Stimulated activated CD8-positive, alpha-beta memory T cell treated with anti-CD3 and anti-CD28 coated beads, Interleukin-12 subunit alpha, Interleukin-12 subunit beta, amount 100 ng/mL, for 4 hours (primary cell): ENCODE measurements around the gene GRM7.

Experiments used
- DNase-seq: peaks from one replicate; pipeline ENCODE4 v3.0.0-alpha.2; 2020; ENCODE audit warnings: low read depth

GRM7 gene

DNA sequence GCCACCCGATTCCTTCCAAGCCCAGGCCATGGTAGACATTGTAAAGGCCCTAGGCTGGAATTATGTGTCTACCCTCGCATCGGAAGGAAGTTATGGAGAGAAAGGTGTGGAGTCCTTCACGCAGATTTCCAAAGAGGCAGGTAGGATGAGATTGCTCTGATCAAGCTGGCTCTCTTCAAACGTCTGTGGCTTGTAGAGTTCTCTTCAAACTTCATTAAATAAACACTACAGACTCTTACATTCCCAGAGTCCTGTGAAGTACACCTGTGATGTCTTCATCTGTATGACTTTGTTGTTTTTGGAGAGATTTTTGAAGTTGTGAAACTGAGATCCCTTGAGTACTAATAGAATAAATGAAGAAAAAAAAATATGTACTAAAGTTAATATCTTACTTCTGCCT is 285.6 kb downstream of the GRM7 start:
- DNase-seq = no peak

GRCh38 chr3:7158516-7158915 is 297.6 kb downstream of the GRM7 start:
- no peak for DNase-seq

- no peak for DNase-seq
Measured at GRCh38 chr3:7160689-7161088, 299.8 kb downstream of the GRM7 start.

DNA sequence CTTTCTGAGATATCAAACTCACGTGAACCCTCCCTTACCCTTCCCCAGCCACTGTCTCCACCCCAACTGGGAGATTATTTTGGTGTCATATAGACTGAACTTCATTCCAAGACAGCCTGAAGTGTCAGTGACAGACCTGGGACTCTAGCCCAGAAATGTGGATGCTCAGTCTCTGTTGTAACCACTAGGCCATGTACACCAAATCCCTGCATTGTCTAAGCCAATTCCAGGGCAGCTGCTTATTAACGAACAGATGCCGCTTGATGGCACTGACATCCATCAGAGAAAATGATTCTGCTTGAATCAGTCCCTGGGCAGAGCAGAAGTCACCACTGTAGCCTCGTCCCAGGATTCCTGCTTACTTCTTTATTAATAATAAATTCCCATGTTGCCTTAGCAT is 305.5 kb downstream of the GRM7 start:
- no peak for DNase-seq

- no peak for DNase-seq
Measured at GRCh38 chr3:7171493-7171892, 310.6 kb downstream of the GRM7 start.

DNA sequence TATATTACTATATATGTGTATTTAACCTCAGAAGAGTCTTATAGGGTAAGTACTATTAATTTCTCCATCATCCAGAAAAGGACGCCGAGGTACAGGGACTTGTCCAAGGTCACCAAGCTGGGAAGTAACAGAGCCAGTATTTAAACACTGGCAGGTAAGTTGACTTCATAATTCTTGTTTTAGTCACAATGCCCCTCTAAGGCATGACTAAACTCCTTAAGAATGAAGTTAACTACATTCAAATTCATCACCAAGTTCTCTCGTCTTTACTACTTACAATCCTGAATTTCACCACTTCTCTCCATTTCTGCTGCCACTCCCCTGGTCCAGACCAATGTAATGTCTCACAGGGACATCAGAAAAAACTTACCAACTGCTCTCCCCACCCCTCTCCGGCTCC is 312.1 kb downstream of the GRM7 start:
- DNase-seq = no peak

GRCh38 chr3:7188551-7188950 is 327.6 kb downstream of the GRM7 start:
- no peak for DNase-seq

- no peak for DNase-seq
Measured at GRCh38 chr3:7190095-7190494, 329.2 kb downstream of the GRM7 start.

GRCh38 chr3:7193269-7193668 is 332.4 kb downstream of the GRM7 start:
- no peak for DNase-seq

- no peak for DNase-seq
Measured at GRCh38 chr3:7194071-7194835, 333.3 kb downstream of the GRM7 start.

- DNase-seq = no peak
Measured at GRCh38 chr3:7195934-7196333, 335.0 kb downstream of the GRM7 start.

DNA sequence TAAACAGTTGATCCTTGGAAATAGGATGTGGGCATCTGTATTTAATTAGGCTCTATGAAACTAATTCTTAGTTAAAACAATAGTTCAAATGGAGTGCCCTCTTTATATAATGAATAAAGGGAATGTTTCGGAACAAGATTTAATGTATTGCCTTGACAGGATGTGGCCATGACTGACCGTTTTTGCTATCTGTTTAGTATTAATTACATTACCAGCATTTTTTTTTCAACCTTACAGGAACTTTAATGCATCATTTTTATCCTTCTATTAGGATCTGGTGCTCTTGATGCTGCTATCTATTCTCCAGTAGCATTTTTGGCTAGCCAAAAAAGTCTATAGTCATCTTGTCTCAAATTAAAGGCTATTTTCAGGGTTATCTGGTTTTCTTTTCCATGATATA is 340.9 kb downstream of the GRM7 start:
- no peak for DNase-seq

- DNase-seq = no peak
Measured at GRCh38 chr3:7203969-7204847, 343.3 kb downstream of the GRM7 start.

DNA sequence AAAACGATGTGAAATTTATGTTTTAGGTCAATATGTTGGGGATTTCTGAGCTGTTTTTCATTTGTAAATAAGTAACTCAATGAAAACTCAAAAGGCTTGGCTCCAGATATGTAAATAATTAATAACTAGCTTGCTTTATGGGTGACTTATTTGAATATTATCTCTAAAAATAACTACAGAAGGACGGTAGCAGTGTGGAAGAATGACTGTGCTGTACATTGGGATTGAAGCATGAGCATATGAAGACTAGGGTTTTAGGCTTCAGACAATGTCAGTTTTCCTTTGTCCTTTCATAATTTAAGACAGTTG is 343.9 kb downstream of the GRM7 start:
- DNase-seq = no peak

GRCh38 chr3:7205535-7205934 is 344.6 kb downstream of the GRM7 start:
- no peak for DNase-seq

- no peak for DNase-seq
Measured at GRCh38 chr3:7205962-7206361, 345.0 kb downstream of the GRM7 start.

- DNase-seq = no peak
Measured at GRCh38 chr3:7207125-7207524, 346.2 kb downstream of the GRM7 start.

- no peak for DNase-seq
Measured at GRCh38 chr3:7207928-7208327, 347.0 kb downstream of the GRM7 start.

GRCh38 chr3:7209098-7209497 is 348.2 kb downstream of the GRM7 start:
- DNase-seq = no peak

DNA sequence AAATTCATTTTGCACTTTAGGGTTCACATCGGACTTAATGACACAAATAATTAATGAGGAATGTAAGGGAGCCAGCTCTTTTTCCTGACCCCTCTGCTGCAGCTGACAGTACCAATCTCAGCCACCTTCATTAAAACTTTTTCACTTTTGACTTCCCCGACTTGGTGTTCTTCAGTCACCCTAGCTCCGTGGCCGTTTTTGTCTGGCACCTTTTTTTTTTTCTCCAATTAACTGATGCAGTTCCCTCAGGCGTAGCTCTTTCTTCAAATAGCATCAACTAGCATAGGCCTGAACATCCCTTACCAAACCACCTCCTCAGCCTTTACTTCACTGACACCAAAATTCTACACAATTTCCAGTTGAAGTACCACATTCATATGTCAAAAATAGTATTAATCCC is 350.8 kb downstream of the GRM7 start:
- DNase-seq = no peak

GRCh38 chr3:7215706-7216105 is 354.8 kb downstream of the GRM7 start:
- DNase-seq = no peak

- no peak for DNase-seq
Measured at GRCh38 chr3:7226393-7226792, 365.5 kb downstream of the GRM7 start.

DNA sequence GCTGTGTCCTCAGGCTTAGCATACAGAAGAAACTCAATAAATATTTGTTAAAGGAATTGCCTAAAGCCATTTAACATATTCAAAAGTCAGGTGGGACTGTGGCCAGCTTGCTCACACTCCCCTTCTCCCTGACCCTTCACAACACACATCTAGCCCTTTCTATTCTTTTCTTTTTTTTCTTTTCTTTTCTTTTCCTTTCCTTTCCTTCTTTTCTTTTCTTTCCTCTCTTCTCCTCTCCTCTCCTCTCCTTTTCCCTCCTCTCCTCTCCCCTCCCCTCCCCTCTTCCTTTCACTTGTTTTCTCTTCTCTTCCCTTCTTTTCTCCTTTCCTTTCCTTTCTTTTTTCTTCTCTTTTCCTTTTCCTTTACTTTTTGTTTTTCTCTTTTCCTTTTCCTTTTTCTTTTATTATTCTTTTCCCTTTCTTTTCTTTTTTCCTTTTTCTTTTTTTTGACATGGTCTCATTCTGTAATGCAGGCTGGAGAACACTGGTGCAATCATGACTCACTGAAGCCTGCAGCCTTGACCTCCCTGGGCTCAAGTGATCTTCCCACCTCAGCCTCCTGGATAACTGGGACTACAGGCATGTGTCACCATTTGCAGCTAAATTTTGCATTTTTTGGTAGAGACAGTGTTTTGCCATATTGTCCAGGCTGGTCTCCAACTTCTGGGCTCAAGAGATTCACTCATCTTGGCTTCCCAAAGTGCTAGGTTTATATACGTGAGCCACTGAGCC is 377.8 kb downstream of the GRM7 start:
- DNase-seq = no peak
